Spleen (tissue), 11 donors: Measurements from ENCODE around the gene WHRN. TPM values are rescaled to one million over a fixed set of nuclear protein-coding genes. Genes with fewer than 3 reads are reported as not detected.

Experiments used
- DNase-seq: peaks from one replicate; pipeline ENCODE4 v3.0.0-alpha.2; 2020
- H3K27ac ChIP-seq, 8 donors: fragments of 200-600 bp; sonication (generic) in 7 of 8; 1 replicate in 4 of 8; 2 replicates in 4 of 8; pipeline versions ENCODE4 v1.5.0 to v1.8.0; 2016 to 2021; ENCODE audit warnings: inconsistent platforms in 4 of 8, mild to moderate bottlenecking in 4 of 8, moderate library complexity in 1 of 8
- H3K27me3 ChIP-seq, 7 donors: fragments of 200-600 bp; sonication (generic) in 6 of 7; replicated peaks in 1 of 7; 1 replicate in 4 of 7; 2 replicates in 3 of 7; pipeline versions ENCODE4 v1.5.0 to v1.8.0; 2016 to 2021; ENCODE audit warnings: inconsistent platforms in 3 of 7, mild to moderate bottlenecking in 1 of 7
- H3K36me3 ChIP-seq, 6 donors: fragments of 200-600 bp; sonication (generic) in 5 of 6; 1 replicate in 4 of 6; 2 replicates in 2 of 6; pipeline versions ENCODE4 v1.5.0 to v1.8.0; 2016 to 2021; ENCODE audit warnings: inconsistent platforms in 2 of 6
- H3K4me1 ChIP-seq, 6 donors: fragments of 200-600 bp; sonication (generic) in 5 of 6; 1 replicate in 3 of 6; 2 replicates in 3 of 6; pipeline versions ENCODE4 v1.5.0 to v1.8.0; 2016 to 2021; ENCODE audit warnings: inconsistent platforms in 3 of 6
- H3K4me3 ChIP-seq, 8 donors: fragments of 200-600 bp; sonication (generic) in 7 of 8; 1 replicate in 4 of 8; 2 replicates in 4 of 8; pipeline versions ENCODE4 v1.5.0 to v1.8.0; 2016 to 2021; ENCODE audit warnings: inconsistent platforms in 4 of 8, mild to moderate bottlenecking in 4 of 8, moderate library complexity in 2 of 8
- H3K9me3 ChIP-seq, 8 donors: fragments of 200-600 bp; sonication (generic) in 7 of 8; 1 replicate in 4 of 8; 2 replicates in 4 of 8; pipeline versions ENCODE4 v1.5.0 to v1.8.0; 2016 to 2021; ENCODE audit warnings: inconsistent platforms in 4 of 8
- CTCF ChIP-seq, 11 experiments: fragments of 200-600 bp in 7 of 11; fragments of 450-650 bp in 4 of 11; sonication (generic) in 4 of 11; IDR thresholded peaks in 8 of 11; conservative IDR thresholded peaks in 3 of 11; 1 replicate in 7 of 11; 2 replicates in 4 of 11; pipeline versions ENCODE4 v1.4.0 to v1.8.0; 2016 to 2021; ENCODE audit warnings: antibody characterized with exemption in 11 of 11, inconsistent platforms in 4 of 11, mild to moderate bottlenecking in 1 of 11
- POLR2A ChIP-seq, 3 donors: fragments of 450-650 bp; IDR thresholded peaks; one replicate each; pipeline ENCODE4 v1.5.1; 2017; ENCODE audit warnings: antibody characterized with exemption in 3 of 3, mild to moderate bottlenecking in 1 of 3
- POLR2AphosphoS5 ChIP-seq, 3 donors: sonication (generic); formaldehyde crosslinking; IDR thresholded peaks; one replicate each; pipeline ENCODE4 v1.5.1; 2017; ENCODE audit warnings: antibody characterized with exemption in 3 of 3
- WGBS, 5 donors: extraction: QIAGEN DNeasy Blood & Tissue Kit in 3 of 5; methylation state at CpG; one replicate each; pipeline versions ENCODE4 v1.1.5 to v1.1.7; 2013 to 2018; 5-methylcytosine and 5-hydroxymethylcytosine counted together
- intact Hi-C: fragments of 100-400 bp; cut with DNase I; formaldehyde crosslinking; loops from one replicate; pipeline ENCODE4 v1.15.0; 2023; ENCODE audit warnings: low total_unique reads
- polyA plus RNA-seq, 3 donors: library from polyadenylated mRNA; stranded (reverse); fragments of 200-250 nt; gene quantifications; one replicate each; pipeline ENCODE4 v1.2.1, GENCODE V29; 2013
- total RNA-seq, 7 donors: library from RNA; depleted of rRNA in 3 of 7; stranded (reverse); fragments of >200 nt in 3 of 7; fragmentation: NEBNext Ultra II Directional in 4 of 7; extraction: Animal tissue kit (Norgen Biotek cat#: 25700) in 4 of 7; gene quantifications; one replicate each; pipeline versions ENCODE4 v1.1.0 to v1.2.1, GENCODE V29; 2016 to 2021
- donor health status: healthy with polysubstance abuse.
- donor health status: DM: no; HTN: no; CAD: no; lungs with moderate emphysema.
- donor health status: DM: no; HTN: no; CAD: no.
- donor health status: Bipolar disorder and iron deficiency.
- donor health status: healthy.
- donor health status: DM: no; HTN: no; CAD: no.
- donor health status: DM: yes; HTN: yes; CAD: no.

The WHRN gene
- total and polyA plus RNA-seq, 10 donors, result 3.7 to 51.6 (median 26.8) TPM

DNA sequence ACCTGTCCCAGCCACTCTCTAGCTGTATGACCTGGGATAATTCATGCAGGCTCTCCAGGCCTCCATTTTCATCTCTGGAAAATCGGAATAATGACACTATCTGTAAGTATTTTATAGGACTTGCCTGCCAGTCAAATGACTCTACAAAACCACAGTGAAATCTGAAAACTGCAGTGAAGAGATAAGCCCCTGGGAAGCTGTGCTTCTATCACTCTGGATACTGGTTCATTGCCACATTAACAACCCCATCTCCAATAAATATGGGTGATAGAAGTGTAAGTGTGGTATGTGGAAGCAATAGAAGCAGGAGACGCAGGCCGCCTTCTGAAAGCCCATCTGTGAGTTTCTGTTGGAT lies 31.8 kb downstream of the WHRN start:
- H3K4me1 ChIP-seq, result peaks cover 0 to 38% (median 22%) of the 10 kb centered on the region in 6 donors
- H3K36me3 ChIP-seq, result peaks cover 0 to 18% (median 0%) of the 10 kb centered on the region in 6 donors
- no peak overlapping the region for H3K27ac ChIP-seq
- H3K9me3 ChIP-seq, result peaks cover 0 to 5% (median 0%) of the 10 kb centered on the region in 8 donors
- no peak for DNase-seq
- TF ChIP-seq POLR2AphosphoS5 (IDR thresholded peaks at IDR 0.05) (no peak), CTCF (IDR thresholded peaks at IDR 0.05 in 8 of 11, conservative IDR thresholded peaks at IDR 0.05 in 3 of 11) (no peak), POLR2A (IDR thresholded peaks at IDR 0.05) (no peak)
- H3K27me3 ChIP-seq, result no peaks in the 10 kb centered on the region
- H3K4me3 ChIP-seq, result no peak overlapping the region
- intact Hi-C loops, result no loop called here
- WGBS, 5 donors, result 91 to 98% (median 93%) methylated on average over 3 of the region's 3 CpGs

DNA sequence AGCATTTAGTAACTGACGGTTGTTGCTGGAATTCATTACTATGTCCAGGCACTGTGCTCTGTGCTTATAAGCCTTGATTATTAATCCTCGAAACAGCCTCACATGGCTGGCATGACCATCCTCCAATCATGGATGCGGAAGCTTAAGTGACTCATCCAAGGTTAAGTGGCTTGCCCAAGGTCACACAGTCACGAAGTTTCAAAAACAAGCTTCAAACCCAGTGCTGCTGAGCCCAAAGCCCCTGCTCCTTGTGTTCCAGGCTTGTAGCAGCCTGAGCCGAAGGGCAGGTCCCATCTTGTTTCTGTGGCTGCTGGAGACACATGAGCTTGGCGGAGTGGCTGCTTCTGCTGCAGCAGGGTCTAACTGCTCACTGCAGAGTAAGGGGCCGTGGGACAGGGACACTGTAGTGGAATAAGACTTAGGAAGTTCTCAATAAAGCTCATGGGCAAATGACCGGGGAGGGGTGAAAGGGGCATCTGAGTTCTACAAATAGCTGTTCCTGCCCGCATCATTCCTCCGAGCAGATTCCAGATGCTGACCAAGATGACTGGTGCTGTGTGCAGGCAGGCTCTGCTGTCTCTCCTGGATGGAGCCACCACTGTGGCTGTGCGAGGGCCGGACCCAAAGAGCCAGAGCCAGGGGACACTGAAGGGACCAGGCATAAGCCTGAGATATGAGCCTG lies 32.4 kb downstream of the WHRN start:
- Histone ChIP-seq H3K27ac (no peak overlapping the region), H3K27me3 (no peaks in the 10 kb centered on the region), H3K4me1 (peaks cover 0 to 35% (median 19%) of the 10 kb centered on the region in 6 donors), H3K36me3 (peaks cover 0 to 15% (median 0%) of the 10 kb centered on the region in 6 donors), H3K4me3 (no peak overlapping the region), H3K9me3 (peaks cover 0 to 5% (median 0%) of the 10 kb centered on the region in 8 donors)
- no peak for DNase-seq
- TF ChIP-seq CTCF (IDR thresholded peaks at IDR 0.05 in 8 of 11, conservative IDR thresholded peaks at IDR 0.05 in 3 of 11) (no peak), POLR2AphosphoS5 (IDR thresholded peaks at IDR 0.05) (no peak), POLR2A (IDR thresholded peaks at IDR 0.05) (no peak)
- WGBS, 5 donors, result 73 to 79% (median 76%) methylated on average over 12 of the region's 12 CpGs
- intact Hi-C loops, result no loop called here

- peaks cover 0 to 19% (median 11%) of the 10 kb centered on the region in 6 donors for H3K4me1 ChIP-seq
- H3K36me3 ChIP-seq, result peaks cover 0 to 15% (median 0%) of the 10 kb centered on the region in 6 donors
- H3K27ac ChIP-seq, result no peak overlapping the region
- TF ChIP-seq CTCF (IDR thresholded peaks at IDR 0.05 in 8 of 11, conservative IDR thresholded peaks at IDR 0.05 in 3 of 11), result no peak
- TF ChIP-seq POLR2AphosphoS5 (IDR thresholded peaks at IDR 0.05), result no peak
- no peak for TF ChIP-seq POLR2A (IDR thresholded peaks at IDR 0.05)
- no peak for DNase-seq
- 82 to 94% (median 83%) methylated on average over 4 of the region's 4 CpGs for WGBS, 5 donors
- intact Hi-C loops, result no loop called here
- H3K27me3 ChIP-seq, result no peaks in the 10 kb centered on the region
- H3K4me3 ChIP-seq, result no peak overlapping the region
- peaks cover 0 to 5% (median 0%) of the 10 kb centered on the region in 8 donors for H3K9me3 ChIP-seq
These were observed 34.1 kb downstream of the WHRN start for GRCh38 chr9:114471157-114471556.

GRCh38 chr9:114470581-114470980 lies 34.7 kb downstream of the WHRN start:
- no peak for DNase-seq
- H3K9me3 ChIP-seq, result peaks cover 0 to 5% (median 0%) of the 10 kb centered on the region in 8 donors
- peaks cover 0 to 14% (median 8%) of the 10 kb centered on the region in 6 donors for H3K4me1 ChIP-seq
- no peak overlapping the region for H3K27ac ChIP-seq
- no peak overlapping the region for H3K4me3 ChIP-seq
- TF ChIP-seq POLR2A (IDR thresholded peaks at IDR 0.05) (no peak), POLR2AphosphoS5 (IDR thresholded peaks at IDR 0.05) (no peak), CTCF (IDR thresholded peaks at IDR 0.05 in 8 of 11, conservative IDR thresholded peaks at IDR 0.05 in 3 of 11) (no peak)
- 75 to 99% (median 92%) methylated on average over 4 to 6 of the region's 6 CpGs for WGBS, 5 donors
- H3K27me3 ChIP-seq, result no peaks in the 10 kb centered on the region
- intact Hi-C loops, result no loop called here
- H3K36me3 ChIP-seq, result peaks cover 0 to 15% (median 0%) of the 10 kb centered on the region in 6 donors
